ENCODE data around the gene CACFD1.

Gene CACFD1

GRCh38 chr9:133520121-133520835 is 60.5 kb downstream of the CACFD1 start:
- DNase-seq, result no peak
